GM20431 (cell line): ENCODE measurements around the gene SURF1.

Source experiments
- in situ Hi-C: fragments of 300-500 bp; cut with MseI, MboI; formaldehyde crosslinking; loops from one replicate; pipeline ENCODE4 v1.15.0; 2020; ENCODE audit warnings: low sequenced_read_pairs; ENCODE audit not compliant: unreplicated experiment

SURF1 gene

GRCh38 chr9:133367778-133368177 is 11.5 kb upstream of the SURF1 start:
- in situ Hi-C loops = no loop called here

DNA sequence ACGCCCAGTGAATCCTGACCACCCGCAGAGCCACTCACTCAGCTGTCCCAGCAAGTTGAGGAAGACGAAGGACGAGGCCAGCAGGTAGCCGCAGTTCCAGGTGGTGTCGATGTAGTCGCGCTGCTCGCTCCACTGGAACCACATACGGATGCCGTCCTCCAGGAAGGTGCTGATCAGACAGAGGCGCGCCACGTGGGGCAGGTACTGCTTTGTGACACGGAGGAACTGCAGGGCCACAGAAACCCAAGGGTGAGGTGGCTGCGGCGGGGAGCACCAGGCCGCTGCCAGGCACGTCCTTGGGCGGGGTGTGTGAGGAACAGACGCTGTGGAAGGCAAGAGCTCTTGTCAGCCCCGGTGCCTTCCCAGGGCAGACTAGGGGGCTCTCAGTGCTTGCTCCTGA is 10.9 kb upstream of the SURF1 start:
- in situ Hi-C loops = no loop called here

- in situ Hi-C loops = no loop called here
Observed at GRCh38 chr9:133366435-133366834, 10.1 kb upstream of the SURF1 start.

GRCh38 chr9:133362359-133363044 is 6.2 kb upstream of the SURF1 start:
- in situ Hi-C loops = no loop called here

DNA sequence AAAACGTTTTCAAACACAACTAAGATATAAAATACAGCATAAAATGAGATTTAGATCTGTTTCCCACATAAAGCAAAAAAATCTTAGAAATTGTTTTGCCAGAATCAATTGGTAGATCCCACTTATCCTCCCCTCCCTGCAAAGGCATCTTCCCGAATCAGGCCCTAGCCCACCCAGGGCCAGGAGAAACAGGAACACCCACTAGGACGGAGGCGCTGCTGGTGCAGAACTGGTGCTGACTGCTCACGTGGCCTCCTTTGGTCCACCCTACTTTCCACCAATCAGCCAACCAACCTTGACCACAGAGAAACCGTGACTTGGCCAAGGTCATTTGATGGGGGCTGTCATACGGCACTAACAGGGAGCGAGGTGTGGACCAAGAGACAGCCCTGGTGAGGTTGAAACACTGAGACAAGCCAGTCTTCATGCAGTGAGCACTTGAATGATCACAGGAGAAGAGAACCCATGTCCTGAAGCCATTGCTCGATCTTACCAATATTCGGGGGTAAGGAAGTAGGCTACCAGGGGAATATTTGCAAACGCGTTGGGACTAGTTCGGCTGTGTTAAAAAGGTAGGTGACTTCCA is 5.3 kb upstream of the SURF1 start:
- in situ Hi-C loops = no loop called here

- in situ Hi-C loops = no loop called here
Observed at GRCh38 chr9:133360400-133361393, 4.4 kb upstream of the SURF1 start.

DNA sequence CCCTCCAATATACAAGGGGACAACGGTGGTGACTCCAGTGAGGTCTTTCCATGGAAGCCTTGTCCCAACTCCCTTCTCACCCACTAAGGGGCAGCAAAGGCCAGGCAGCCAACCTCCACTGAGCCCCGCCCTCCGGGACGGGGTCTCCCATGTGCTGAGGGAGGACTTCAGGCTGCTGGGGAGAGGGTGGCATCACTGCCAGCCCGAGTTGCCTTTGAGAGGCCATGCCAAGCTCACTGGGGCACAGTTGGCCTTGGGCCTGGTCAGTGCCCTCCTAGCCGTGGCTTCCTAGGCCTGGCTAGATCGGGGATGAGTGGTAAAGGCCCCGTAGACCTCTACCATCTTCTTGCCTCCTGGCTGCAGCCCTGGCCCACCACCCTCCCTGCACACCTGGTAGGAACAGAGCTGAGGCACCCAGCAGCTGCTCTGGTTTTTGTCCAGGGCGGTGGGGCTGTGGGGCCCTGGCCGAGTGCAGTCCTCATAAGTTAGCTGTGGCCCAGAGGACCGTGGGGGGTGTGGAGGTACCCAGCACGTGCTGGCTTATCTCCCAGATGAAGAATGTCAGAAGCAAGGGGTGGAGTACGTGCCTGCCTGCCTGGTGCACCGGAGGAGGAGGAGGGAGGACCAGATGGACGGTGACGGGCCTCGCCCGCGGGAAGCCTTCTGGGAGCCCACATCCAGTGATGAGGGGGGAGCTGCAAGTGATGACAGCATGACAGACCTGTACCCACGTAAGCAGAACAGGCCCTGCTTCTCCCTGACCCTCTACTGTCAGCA is 3.3 kb upstream of the SURF1 start:
- in situ Hi-C loops = no loop called here

- in situ Hi-C loops = no loop called here
Observed at GRCh38 chr9:133357656-133358055, 1.4 kb upstream of the SURF1 start.

DNA sequence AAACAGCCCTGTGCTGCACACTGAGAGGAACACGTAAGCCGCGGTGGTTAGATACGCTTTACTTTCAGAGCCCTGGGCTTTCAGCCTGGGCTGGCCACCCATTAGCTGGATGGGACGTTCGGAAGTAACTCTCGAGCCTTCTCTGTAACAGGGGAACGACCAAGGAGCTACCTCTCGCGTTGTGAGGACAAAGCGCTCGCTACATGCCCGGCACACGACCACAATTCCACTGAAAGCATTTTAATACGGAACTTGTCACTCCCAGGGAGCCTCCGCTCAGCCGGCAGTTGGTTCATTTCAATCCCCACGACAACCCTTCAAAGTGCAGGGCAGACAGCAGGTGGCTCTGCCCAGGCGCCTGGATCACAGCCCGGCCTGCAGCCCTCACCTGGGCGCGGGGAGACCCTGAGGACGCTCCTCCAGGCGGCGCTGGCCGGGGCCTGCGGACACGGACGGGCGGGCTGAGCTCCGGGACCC is 368 bp downstream of the SURF1 start:
- in situ Hi-C loops = no loop called here

GRCh38 chr9:133354766-133355165 is 1.5 kb downstream of the SURF1 start:
- in situ Hi-C loops = no loop called here

GRCh38 chr9:133353548-133353947 is 2.7 kb downstream of the SURF1 start:
- in situ Hi-C loops = no loop called here

DNA sequence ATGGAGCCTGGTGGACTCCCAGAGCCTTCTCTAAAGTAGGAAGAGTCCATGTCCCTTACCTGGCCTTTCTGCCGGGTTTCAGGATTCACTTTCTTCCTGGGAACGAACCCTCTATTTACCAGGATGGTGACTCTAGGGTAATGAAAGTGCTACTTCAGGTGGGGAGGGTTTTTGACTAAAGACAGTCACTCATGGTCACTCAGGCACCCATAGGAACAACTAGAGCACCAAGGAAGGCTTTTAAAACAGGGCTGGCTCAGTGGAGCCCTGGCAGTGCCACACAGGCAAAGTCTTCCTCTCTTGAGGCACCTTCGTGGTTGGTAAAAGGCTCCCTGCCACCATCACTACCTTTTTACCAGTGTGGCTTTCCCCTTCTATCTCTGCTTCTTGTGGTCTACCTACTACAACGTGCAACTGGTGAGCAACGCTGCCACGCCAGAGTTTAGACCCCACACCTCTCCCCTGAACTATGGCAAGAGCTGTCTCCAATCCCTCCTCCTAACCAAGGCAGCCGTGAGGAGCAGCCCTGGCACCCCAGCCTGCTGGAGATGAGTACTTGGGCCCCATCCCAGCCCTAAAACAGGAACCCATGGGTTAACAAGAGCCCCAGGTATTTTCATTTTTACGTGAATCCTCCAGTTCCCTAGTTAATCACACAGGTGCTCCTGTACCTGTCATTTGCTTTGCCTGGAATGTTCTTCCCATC is 3.5 kb downstream of the SURF1 start:
- in situ Hi-C loops = no loop called here

DNA sequence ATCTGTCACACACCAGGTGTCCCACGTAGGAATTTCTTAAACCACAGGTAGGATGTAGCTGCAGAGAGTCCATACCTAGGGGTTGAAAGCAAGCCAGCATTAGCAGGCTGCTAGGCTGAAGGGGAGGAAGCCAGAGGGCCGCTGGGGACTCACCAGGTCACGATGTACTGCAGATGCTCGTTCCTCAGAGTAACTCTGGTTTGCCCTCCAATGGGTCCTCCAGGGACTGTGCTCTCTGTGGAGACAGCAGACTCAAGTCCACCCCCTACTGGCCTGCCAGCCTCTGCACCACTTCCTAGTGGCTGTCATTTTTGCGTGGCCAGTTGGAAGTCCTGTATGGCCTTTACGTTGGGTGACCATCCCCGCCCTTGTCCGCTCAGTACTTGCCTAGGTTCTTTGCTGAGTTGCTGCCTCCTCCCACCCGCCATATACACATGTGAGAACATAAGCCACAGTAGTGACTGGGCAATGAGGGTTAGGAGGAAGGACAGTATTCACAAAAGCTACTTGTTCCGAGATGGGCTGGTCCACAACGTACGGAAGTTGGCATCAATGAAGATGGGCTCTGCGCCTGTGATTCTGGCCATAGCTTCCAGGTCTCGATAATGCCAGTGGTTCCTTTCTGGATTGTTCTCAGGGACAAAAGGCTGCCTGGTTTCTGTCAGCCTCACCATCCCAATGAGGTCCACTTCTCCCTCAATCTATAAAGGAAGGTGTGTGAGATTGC is 4.2 kb downstream of the SURF1 start:
- in situ Hi-C loops = no loop called here

DNA sequence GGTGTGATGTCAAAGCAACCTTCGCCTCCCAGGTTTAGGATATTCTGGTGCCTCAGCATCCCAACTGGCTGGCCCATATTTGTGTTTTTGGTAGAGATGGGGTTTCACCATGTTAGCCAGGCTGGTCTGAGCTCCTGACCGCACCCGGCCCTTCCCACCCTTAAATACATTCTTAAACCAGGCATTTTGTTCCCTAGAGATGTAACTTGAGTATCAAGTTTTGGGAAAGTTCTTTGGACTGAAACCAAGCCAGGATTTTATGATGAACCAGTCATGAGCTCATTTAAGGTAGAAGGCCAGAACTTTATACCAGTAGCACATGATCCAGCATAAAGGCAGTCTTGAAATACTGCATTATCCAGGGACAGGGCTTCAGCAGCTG is 4.8 kb downstream of the SURF1 start:
- in situ Hi-C loops = no loop called here

DNA sequence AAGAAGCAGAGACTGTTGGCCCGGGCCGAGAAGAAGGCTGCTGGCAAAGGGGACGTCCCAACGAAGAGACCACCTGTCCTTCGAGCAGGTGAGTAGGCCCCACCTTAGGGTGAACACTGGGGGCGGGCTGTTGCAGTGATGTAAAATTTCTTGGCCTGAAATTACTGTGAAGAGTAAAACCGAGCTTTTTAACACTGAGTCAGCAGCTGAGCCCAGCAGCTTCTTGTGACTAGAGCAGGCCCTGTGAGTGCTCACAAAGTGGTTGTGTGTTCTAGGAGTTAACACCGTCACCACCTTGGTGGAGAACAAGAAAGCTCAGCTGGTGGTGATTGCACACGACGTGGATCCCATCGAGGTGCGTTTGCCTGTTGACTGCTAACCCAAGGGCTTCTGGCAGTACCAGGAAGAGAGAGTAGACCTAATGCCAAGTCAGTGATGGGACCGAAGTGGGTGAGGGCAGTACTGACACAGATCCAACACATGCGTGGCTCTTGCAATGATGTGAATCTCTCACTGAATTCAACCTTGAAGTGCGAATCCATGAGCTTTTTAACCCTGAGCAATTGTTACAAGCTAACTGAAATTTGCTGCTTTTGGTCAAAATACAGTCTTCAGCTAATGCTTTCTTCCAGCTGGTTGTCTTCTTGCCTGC is 6.2 kb downstream of the SURF1 start:
- in situ Hi-C loops = no loop called here

DNA sequence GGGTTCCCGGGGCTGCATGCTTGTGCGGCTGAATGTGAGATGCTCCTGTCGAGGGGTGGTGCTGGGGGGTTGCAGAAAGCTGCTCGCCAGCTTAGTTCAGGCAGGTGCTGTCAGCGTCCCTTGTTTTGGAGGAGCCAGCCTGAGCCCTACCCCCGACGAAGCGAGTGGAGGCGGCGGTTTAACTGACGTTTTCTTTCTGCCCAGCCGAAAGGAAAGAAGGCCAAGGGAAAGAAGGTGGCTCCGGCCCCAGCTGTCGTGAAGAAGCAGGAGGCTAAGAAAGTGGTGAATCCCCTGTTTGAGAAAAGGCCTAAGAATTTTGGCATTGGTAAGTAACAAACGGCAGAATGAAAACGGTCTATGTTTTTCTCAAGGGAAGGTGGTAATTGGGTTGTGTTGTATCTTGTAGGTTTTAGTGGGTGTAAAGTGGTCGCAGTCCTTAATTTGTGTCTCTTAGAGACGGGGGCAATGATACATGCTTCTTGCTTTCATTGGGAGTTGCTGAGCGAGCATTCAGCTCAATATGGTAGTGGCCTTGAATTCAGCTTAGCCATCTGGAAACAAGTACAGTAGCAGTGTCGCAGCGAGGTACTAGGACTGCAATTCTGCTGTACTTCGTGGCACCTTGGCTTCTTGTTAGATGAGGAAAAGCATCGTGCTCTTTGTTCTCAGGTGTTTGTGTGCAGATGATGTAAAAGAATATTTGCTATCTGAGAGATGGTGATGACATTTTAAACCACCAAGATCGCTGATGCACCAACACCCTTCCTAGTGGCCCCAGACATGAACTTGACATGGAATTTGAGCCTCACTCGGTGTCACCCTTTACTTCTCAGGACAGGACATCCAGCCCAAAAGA is 7.3 kb downstream of the SURF1 start:
- in situ Hi-C loops = no loop called here

- in situ Hi-C loops = no loop called here
Observed at GRCh38 chr9:133347985-133348717, 8.1 kb downstream of the SURF1 start, which contains the start of the genes MED22 and RPL7A. MED22 (minus strand) TSS chr9:133348131; CDS start chr9:133346662, 1,469 bp downstream. RPL7A (plus strand) TSS chr9:133348218; CDS start chr9:133348244, 26 bp downstream.
